IPS-NIHi7 (cell line): Measurements from ENCODE around the gene UTP3.
"Not testable (repeated sequence)": the region's sequence is repeated elsewhere in the genome, so short reads cannot be mapped to it uniquely, and the experiment has no call there.

Experiments
- DNase-seq: peaks from one replicate; pipeline ENCODE4 v3.0.0; 2012; ENCODE audit warnings: mixed read lengths; ENCODE audit errors: extremely low spot score

The UTP3 gene

GRCh38 chr4:70714079-70714887, 26.0 kb downstream of the UTP3 start:
- DNase-seq: no peak

DNA sequence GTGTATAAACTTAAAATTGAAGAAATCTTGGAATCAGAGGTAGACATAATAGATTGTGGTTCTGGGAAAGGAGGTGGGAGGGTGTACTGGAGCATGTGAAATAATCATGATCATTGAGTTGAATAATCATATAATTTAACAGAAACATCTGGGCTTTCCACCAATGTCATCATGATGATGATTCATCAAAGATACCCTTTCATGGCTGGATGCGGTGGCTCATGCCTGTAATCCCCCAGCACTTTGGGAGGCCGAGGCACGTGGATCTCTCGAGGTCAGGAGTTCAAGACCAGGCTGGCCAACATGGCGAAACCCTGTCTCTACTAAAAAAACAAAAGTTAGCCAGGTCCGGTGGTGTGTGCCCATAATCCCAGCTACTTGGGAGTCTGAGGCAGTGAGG, 26.8 kb downstream of the UTP3 start:
- DNase-seq: no peak

GRCh38 chr4:70718811-70719604, 30.7 kb downstream of the UTP3 start:
- DNase-seq: no peak

GRCh38 chr4:70721747-70722146, 33.4 kb downstream of the UTP3 start, which contains the start of gene RUFY3:
Gene RUFY3, plus strand, starts transcription at chr4:70721964. Its CDS starts 610 bp downstream, at chr4:70722574.
- DNase-seq: no peak

DNA sequence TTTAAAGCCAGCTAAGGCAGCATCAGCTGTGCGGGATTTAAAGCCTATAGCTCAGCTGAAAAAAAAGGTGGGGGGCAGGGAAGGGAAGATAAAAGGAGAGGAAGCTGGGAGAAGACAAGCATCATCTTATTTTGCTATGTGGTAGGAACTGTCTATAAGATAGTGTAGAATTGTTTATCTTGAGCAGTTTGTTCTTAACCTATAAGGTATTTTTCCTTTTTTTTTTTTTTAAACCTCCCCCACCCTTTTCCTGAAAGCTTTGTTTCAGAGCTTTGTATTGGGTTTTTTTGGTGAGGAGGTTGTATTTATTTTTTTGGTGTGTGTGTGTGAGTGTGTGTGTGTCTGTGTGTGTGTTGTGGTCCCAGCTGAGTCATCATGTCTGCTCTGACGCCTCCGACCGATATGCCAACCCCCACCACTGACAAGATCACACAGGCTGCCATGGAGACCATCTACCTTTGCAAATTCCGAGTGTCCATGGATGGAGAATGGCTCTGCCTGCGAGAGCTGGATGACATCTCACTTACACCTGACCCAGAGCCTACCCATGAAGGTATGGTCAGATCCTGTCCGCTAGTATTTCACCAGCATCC, 34.0 kb downstream of the UTP3 start:
- no peak for DNase-seq

- no peak for DNase-seq
These were observed 36.1 kb downstream of the UTP3 start for GRCh38 chr4:70724463-70724862.

DNA sequence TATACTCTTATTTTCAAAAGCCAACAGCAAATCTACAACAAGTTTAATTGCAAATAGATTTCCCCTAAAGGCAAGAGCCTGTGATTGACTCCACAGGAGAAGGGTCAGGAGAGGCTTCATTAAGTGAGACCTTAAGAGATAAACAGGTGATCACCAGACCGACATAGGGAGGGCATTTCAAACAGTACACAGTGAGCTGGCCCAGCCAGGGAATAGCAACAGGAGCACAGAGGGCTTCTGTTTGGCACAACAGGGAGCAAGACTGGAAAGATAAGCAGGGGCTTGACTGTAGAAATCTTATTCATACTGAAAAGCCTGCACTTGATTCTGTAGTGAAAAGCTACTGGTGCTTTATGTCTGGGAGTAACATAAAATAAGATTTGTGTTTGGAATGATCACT, 37.3 kb downstream of the UTP3 start:
- no peak for DNase-seq

- not testable (repeated sequence) for DNase-seq
These were observed 38.2 kb downstream of the UTP3 start for GRCh38 chr4:70726515-70726914.

- no peak for DNase-seq
These were observed 39.8 kb downstream of the UTP3 start for GRCh38 chr4:70728091-70728490.

DNA sequence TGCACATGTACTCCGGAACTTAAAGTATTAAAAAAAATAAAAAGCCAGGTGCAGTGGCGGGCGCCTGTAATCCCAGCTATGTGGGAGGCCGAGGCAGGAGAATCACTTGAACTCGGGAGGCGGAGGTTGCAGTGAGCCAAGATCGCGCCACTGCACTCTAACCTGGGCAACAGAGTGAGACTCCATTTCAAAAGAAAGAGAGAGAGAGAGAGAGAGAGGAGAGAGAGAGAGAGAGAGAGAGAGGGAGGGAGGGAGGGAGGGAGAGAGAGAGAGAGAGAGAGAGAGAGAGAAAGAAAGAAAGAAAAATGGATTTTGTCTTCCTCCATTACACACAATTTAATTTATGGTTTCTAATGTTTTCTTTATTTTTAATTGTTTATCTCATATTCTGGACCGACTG, 44.5 kb downstream of the UTP3 start:
- not testable (repeated sequence) for DNase-seq

DNA sequence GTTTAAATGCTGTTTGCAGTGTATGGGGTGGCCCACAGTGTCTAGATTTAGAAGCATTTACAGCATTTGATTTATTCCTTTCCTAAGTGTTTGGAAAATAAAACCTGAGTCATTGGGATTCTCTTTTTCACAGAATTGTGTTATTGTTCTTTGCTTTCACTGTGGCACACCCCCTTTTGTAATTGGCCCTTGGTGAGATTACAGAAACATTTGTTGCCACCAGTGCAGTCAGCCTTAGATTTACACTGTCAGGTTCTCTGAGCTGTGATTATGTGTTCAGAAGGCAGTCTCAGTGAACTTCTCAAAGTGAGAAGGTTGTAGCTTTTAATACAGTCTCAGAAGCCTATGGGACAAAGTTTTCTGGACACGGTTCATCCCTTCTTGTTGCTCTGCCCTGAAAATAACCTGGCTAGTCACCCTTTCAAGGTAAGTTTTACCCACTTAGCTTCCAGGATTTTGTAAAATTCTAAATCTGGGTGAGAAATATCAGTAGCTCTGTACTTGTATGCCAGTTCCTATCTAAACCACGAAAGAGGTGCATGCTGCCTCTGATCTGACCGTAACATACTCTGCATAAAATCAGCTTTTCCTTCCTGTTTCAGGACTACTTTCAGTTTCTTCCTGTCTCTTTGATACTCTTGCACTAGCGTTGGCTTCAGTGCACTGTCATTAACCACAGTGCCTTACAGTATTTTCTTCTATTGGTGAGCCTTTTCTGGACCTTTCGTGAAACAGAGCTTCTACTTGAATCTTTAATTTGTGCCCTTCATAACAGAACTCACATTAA, 46.0 kb downstream of the UTP3 start:
- no peak for DNase-seq

DNA sequence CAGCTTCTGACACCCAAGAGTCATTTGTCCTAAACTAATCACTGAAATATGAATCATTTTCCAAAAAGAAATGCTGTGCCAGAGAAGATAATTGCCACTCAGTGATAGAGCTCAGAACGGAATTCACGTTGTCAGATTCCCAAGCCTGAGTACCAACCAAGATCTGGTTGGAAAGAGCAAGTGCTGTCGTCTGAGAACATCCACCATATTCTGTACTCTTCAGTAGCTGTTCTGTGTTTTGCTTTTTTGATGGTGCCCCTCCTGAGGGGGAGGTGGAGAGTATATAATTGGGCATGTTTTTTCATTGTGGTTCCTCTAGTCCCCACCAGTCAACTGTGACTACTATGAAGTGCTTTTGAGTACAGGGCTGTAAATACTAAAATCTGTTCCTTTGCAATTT, 46.6 kb downstream of the UTP3 start:
- no peak for DNase-seq

DNA sequence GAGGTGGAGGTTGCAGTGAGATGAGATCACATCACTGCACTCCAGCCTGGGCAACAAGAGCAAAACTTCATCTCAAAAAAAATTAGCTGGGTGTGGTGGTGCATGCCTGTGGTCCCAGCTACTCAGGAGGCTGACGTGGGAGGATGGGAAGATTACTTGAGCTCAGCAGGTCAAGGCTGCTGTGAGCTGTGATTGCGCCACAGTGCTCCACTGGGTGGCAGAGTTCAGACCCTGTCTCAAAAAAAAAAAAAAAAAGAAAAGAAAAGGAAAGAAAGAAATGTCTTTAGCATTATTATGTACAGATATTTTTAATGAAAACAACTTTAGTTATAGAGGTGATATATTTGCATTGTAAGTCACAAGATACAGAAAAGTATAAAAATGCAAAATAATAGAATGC, 47.6 kb downstream of the UTP3 start:
- DNase-seq: not testable (repeated sequence)

- DNase-seq: no peak
These were observed 48.7 kb downstream of the UTP3 start for GRCh38 chr4:70737006-70737405.

DNA sequence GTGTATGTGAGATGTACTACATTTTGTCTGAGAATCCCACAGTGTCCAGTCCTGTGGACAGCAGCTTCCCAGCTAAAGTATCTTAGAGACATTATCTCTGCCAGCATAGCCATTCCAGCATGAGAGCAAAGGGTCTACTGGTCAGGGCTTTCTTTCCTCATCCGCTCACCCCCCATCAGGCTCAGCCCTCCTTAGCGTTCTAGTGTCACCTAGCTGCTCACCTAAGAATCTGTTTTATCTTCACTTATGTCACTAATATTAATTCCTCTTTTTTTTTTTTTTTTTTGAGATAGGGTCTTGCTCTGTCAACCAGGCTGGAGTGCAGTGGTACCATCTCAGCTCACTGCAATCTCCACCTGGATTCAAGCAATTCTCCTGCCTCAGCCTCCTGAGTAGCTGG, 49.1 kb downstream of the UTP3 start:
- DNase-seq: no peak

GRCh38 chr4:70739496-70740337, 51.4 kb downstream of the UTP3 start:
- no peak for DNase-seq
